ENCODE measurements around the gene RSPH1. TPM values are rescaled to one million over a fixed set of nuclear protein-coding genes. Genes with fewer than 3 reads are reported as not detected.

The RSPH1 gene
- polyA plus RNA-seq, 2 of the 4 experiments (the other 2 are of a cell fraction) = 0.71 to 0.85 TPM

- no peak for TF ChIP-seq REST (IDR thresholded peaks at IDR 0.05)
These were observed 43.4 kb downstream of the RSPH1 start (continued) for GRCh38 chr21:42452401-42453223.

- TF ChIP-seq EP300 (IDR thresholded peaks at IDR 0.05) = no peak
- TF ChIP-seq JUN (IDR thresholded peaks at IDR 0.05) = no peak
- TF ChIP-seq GATA3 (IDR thresholded peaks at IDR 0.05; ENCODE audit: borderline replicate concordance) = no peak
- TF ChIP-seq CTCF (IDR thresholded peaks at IDR 0.05) = no peak
- TF ChIP-seq FOSL2 (IDR thresholded peaks at IDR 0.05) = no peak
- no peak for TF ChIP-seq FOSL2 (CRISPR knock-in tag; IDR thresholded peaks at IDR 0.05)
- TF ChIP-seq POLR2A (IDR thresholded peaks at IDR 0.05; ENCODE audit: low read length) = no peak
- no peak for TF ChIP-seq ZSCAN20 (CRISPR knock-in tag; IDR thresholded peaks at IDR 0.05)
- TF ChIP-seq HES2 (IDR thresholded peaks at IDR 0.05) = no peak
- no peak for TF ChIP-seq ZNF302 (CRISPR knock-in tag; IDR thresholded peaks at IDR 0.05)
- no peak for TF ChIP-seq ZC3H11A (IDR thresholded peaks at IDR 0.05)
- no peak for TF ChIP-seq EHF (CRISPR knock-in tag; IDR thresholded peaks at IDR 0.05)
- TF ChIP-seq ATOH8 (CRISPR knock-in tag; IDR thresholded peaks at IDR 0.05; ENCODE audit: low read depth) = no peak
- no peak for TF ChIP-seq MAZ (IDR thresholded peaks at IDR 0.05; ENCODE audit: borderline replicate concordance, low read depth, low read length)
- no peak for TF ChIP-seq TP53 (CRISPR knock-in tag; IDR thresholded peaks at IDR 0.05)
- no peak for TF ChIP-seq HDAC2 (IDR thresholded peaks at IDR 0.05)
- no peak overlapping the region for H3K4me2 ChIP-seq
- H3K27ac ChIP-seq = no peak overlapping the region
- peaks cover 4% of the 10 kb centered on the region; the same call in 1 of the 3 replicates for H3K4me1 ChIP-seq
- 80% methylated on average over 8 of the region's 9 CpGs for WGBS (ENCODE audit: missing lambda C conversion rate)
- H3K9me3 ChIP-seq = no peaks in the 10 kb centered on the region
- POLR2A ChIA-PET = no interaction called here
- CTCF ChIA-PET = interaction anchor here (1.0 to 3.5 kb wide), 6 partner anchors 10 to 519 kb away, joined by 3 to 14 read pairs (median 3); no protein-coding TSS in a partner anchor
- DNase-seq (ENCODE audit: low read depth in 1 of 2, low spot score in 1 of 2) = no peak
- no peak for FAIRE-seq
- ATAC-seq = no peak
- no peak overlapping the region for H3K4me3 ChIP-seq
These were observed 44.1 kb downstream of the RSPH1 start for GRCh38 chr21:42451941-42452340.

GRCh38 chr21:42448686-42449085 lies 47.3 kb downstream of the RSPH1 start:
- WGBS (ENCODE audit: missing lambda C conversion rate) = 22% methylated on average over 1 of the region's 3 CpGs
- Histone ChIP-seq H3K27ac (no peak overlapping the region), H3K9me3 (no peaks in the 10 kb centered on the region), H3K4me2 (no peak overlapping the region), H3K4me1 (peaks cover 4% of the 10 kb centered on the region; the same call in 1 of the 3 replicates), H3K4me3 (no peak overlapping the region)
- ChIA-PET POLR2A (no interaction called here), CTCF (interaction anchor here (1.0 to 3.5 kb wide), 8 partner anchors 55 to 303 kb away, joined by 3 to 14 read pairs (median 4); partner anchors contain the start of gene TFF3)
- ATAC-seq (no peak), DNase-seq (ENCODE audit: low read depth in 1 of 2, low spot score in 1 of 2) (no peak), FAIRE-seq (no peak)
- no peak for TF ChIP-seq CBX8 (IDR thresholded peaks at IDR 0.05)
- no peak for TF ChIP-seq MYC (IDR thresholded peaks at IDR 0.05; ENCODE audit: borderline replicate concordance, low read length)
- no peak for TF ChIP-seq RAD21 (conservative IDR thresholded peaks at IDR 0.05 in 1 of 2, IDR thresholded peaks at IDR 0.05 in 1 of 2)
- no peak for TF ChIP-seq ELK1 (IDR thresholded peaks at IDR 0.05; ENCODE audit: low read depth, low read length)
- TF ChIP-seq SREBF2 (IDR thresholded peaks at IDR 0.05) = no peak
- TF ChIP-seq CTCF (IDR thresholded peaks at IDR 0.05) = no peak
- TF ChIP-seq MAZ (IDR thresholded peaks at IDR 0.05; ENCODE audit: borderline replicate concordance, low read depth, low read length) = no peak
- TF ChIP-seq POLR2AphosphoS2 (conservative IDR thresholded peaks at IDR 0.05; ENCODE audit: low read length) = no peak
- TF ChIP-seq ZFP36 (IDR thresholded peaks at IDR 0.05; ENCODE audit: borderline replicate concordance, partially characterized antibody) = no peak
- TF ChIP-seq TFCP2L1 (CRISPR knock-in tag; IDR thresholded peaks at IDR 0.05) = no peak
- no peak for TF ChIP-seq TP53 (CRISPR knock-in tag; IDR thresholded peaks at IDR 0.05)
